WTC11 (cell line): Measurements from ENCODE around the gene TBX10. TPM values are rescaled to one million over a fixed set of nuclear protein-coding genes. Genes with fewer than 3 reads are reported as not detected.
A peak's percentile ranks its signal among the peaks of the same experiment; 100 is the strongest.

Source experiments
- ATAC-seq: fragments of 200-7000 bp; cut with Tn5 transposase; 2 replicates; pipeline ENCODE4 v1.10.0; 2021; ENCODE audit warnings: mild to moderate bottlenecking, moderate library complexity
- CTCF ChIA-PET: fragments of 300-600 bp; sonication (Branson Sonifier 250); formaldehyde crosslinking; loops from one replicate; lab custom pipeline; 2021; ENCODE audit warnings: antibody characterized with exemption; lab: Charles Lee
- POLR2A ChIA-PET: fragments of 350-600 bp; sonication (Branson Sonifier 250); formaldehyde crosslinking; loops from one replicate; lab custom pipeline; 2021; ENCODE audit warnings: antibody characterized with exemption; lab: Charles Lee
- DNase-seq: peaks from one replicate; pipeline ENCODE4 v3.0.0; 2021; ENCODE audit warnings: low spot score
- H3K27ac Mint-ChIP-seq: 2 replicates; pipeline ENCODE4 v1.8.0; 2021; ENCODE audit warnings: mixed read lengths
- H3K27me3 Mint-ChIP-seq: 2 replicates; pipeline ENCODE4 v1.8.0; 2021; ENCODE audit warnings: low read depth, mild to moderate bottlenecking, moderate library complexity, mixed read lengths
- H3K36me3 Mint-ChIP-seq: 2 replicates; pipeline ENCODE4 v1.8.0; 2021; ENCODE audit warnings: mixed read lengths
- H3K4me1 Mint-ChIP-seq: 2 replicates; pipeline ENCODE4 v1.8.0; 2022; ENCODE audit warnings: mixed read lengths
- H3K4me3 Mint-ChIP-seq: 2 replicates; pipeline ENCODE4 v1.8.0; 2021; ENCODE audit warnings: mild to moderate bottlenecking, moderate library complexity, mixed read lengths
- H3K9me3 Mint-ChIP-seq: 2 replicates; pipeline ENCODE4 v1.8.0; 2021; ENCODE audit warnings: mixed read lengths
- ATF3 ChIP-seq: sonication (generic); formaldehyde crosslinking; conservative IDR thresholded peaks from 2 replicates; pipeline ENCODE4 v1.8.1; 2022; ENCODE audit warnings: mild to moderate bottlenecking, missing genetic modification reagents
- E2F5 ChIP-seq: sonication (generic); formaldehyde crosslinking; IDR thresholded peaks from 2 replicates; pipeline ENCODE4 v1.8.1; 2022; ENCODE audit warnings: mild to moderate bottlenecking, moderate library complexity, missing genetic modification reagents
- FOXJ3 ChIP-seq: sonication (generic); formaldehyde crosslinking; IDR thresholded peaks from 2 replicates; pipeline ENCODE4 v1.9.0; 2021; ENCODE audit warnings: missing genetic modification reagents, mild to moderate bottlenecking, borderline replicate concordance
- FOXP1 ChIP-seq: sonication (generic); formaldehyde crosslinking; IDR thresholded peaks from 2 replicates; pipeline ENCODE4 v1.8.0; 2022; ENCODE audit warnings: missing genetic modification reagents, mild to moderate bottlenecking, moderate library complexity, borderline replicate concordance
- FOXP4 ChIP-seq: sonication (generic); formaldehyde crosslinking; IDR thresholded peaks from 2 replicates; pipeline ENCODE4 v1.8.0; 2022; ENCODE audit warnings: mild to moderate bottlenecking, missing genetic modification reagents
- GTF2I ChIP-seq: fragments of 250-450 bp; sonication (Bioruptor Pico); conservative IDR thresholded peaks from 2 replicates; pipeline ENCODE4 v1.4.0; 2021; ENCODE audit warnings: mild to moderate bottlenecking
- JUN ChIP-seq: sonication (generic); formaldehyde crosslinking; IDR thresholded peaks from 2 replicates; pipeline ENCODE4 v1.8.0; 2023; ENCODE audit warnings: mild to moderate bottlenecking, missing genetic modification reagents
- NFATC4 ChIP-seq: fragments of 250-450 bp; sonication (Bioruptor Pico); IDR thresholded peaks from 2 replicates; pipeline ENCODE4 v1.9.0; 2021; ENCODE audit warnings: mild to moderate bottlenecking
- SP1 ChIP-seq: sonication (generic); formaldehyde crosslinking; conservative IDR thresholded peaks from 2 replicates; pipeline ENCODE4 v1.8.1; 2022; ENCODE audit warnings: missing genetic modification reagents
- USF1 ChIP-seq: sonication (generic); formaldehyde crosslinking; IDR thresholded peaks from 2 replicates; pipeline ENCODE4 v1.8.0; 2022; ENCODE audit warnings: mild to moderate bottlenecking, missing genetic modification reagents
- ZNF281 ChIP-seq: sonication (generic); formaldehyde crosslinking; IDR thresholded peaks from 2 replicates; pipeline ENCODE4 v1.8.0; 2023; ENCODE audit warnings: mild to moderate bottlenecking, missing genetic modification reagents
- ZNF512 ChIP-seq: sonication (generic); formaldehyde crosslinking; IDR thresholded peaks from 2 replicates; pipeline ENCODE4 v1.8.1; 2022; ENCODE audit warnings: missing genetic modification reagents, borderline replicate concordance
- ZNF532 ChIP-seq: fragments of 250-450 bp; sonication (Bioruptor Pico); IDR thresholded peaks from 2 replicates; pipeline ENCODE4 v1.9.0; 2021; ENCODE audit warnings: mild to moderate bottlenecking, borderline replicate concordance
- ZSCAN18 ChIP-seq: fragments of 250-450 bp; sonication (Bioruptor Pico); IDR thresholded peaks from 2 replicates; pipeline ENCODE4 v2.1.2; 2022; ENCODE audit warnings: mild to moderate bottlenecking, moderate library complexity
- total RNA-seq: library from RNA; stranded (reverse); gene quantifications from 3 replicates; pipeline ENCODE4 v1.2.3, GENCODE V29; 2021

Gene TBX10
- total RNA-seq, 1 experiment from 2014 or later: not detected

GRCh38 chr11:67680696-67681470 is 41.3 kb upstream of the TBX10 start (continued):
- no peak for TF ChIP-seq ZNF281 (CRISPR knock-in tag)
- TF ChIP-seq USF1 (CRISPR knock-in tag): peak; percentile 71
- TF ChIP-seq, all 79 proteins: peak for 2

GRCh38 chr11:67675058-67675747 is 35.6 kb upstream of the TBX10 start:
- ChIA-PET CTCF (interaction anchor here (0.9 to 4.8 kb wide), 4 partner anchors 16 to 117 kb away, joined by 4 to 18 read pairs (median 8); partner anchors contain the start of gene NUDT8), POLR2A (no interaction called here)
- H3K9me3 Mint-ChIP-seq: peaks cover 7% of the 10 kb centered on the region
- no peak for TF ChIP-seq ZSCAN18 (CRISPR knock-in tag)
- TF ChIP-seq FOXJ3 (CRISPR knock-in tag): no peak
- TF ChIP-seq ZNF512 (CRISPR knock-in tag): no peak
- TF ChIP-seq E2F5: no peak
- no peak for TF ChIP-seq ZNF532 (CRISPR knock-in tag)
- TF ChIP-seq ATF3 (CRISPR knock-in tag): no peak
- no peak for TF ChIP-seq SP1
- no peak for TF ChIP-seq JUN (CRISPR knock-in tag)
- no peak for TF ChIP-seq GTF2I
- TF ChIP-seq FOXP1 (CRISPR knock-in tag): no peak
- no peak for TF ChIP-seq NFATC4
- TF ChIP-seq FOXP4: no peak
- peaks cover 3% of the 10 kb centered on the region; the same call in 1 of the 2 replicates for H3K36me3 Mint-ChIP-seq
- H3K4me3 Mint-ChIP-seq: no peak overlapping the region
- no peak for DNase-seq
- no peaks in the 10 kb centered on the region; the same call in 1 of the 2 replicates for H3K27me3 Mint-ChIP-seq
- ATAC-seq: no peak
- peaks cover 20% of the 10 kb centered on the region for H3K4me1 Mint-ChIP-seq
- H3K27ac Mint-ChIP-seq: no peak overlapping the region
